HG03175 (cell line): ENCODE data around the gene ZBTB20.

ENCODE experiments used
- ATAC-seq: cut with Tn5 transposase; IDR thresholded peaks from one replicate; pipeline ENCODE4 v1.9.1; 2021; ENCODE audit warnings: mild to moderate bottlenecking, moderate library complexity; ENCODE audit not compliant: unreplicated experiment

The ZBTB20 gene

GRCh38 chr3:115022199-115022598 lies 124.9 kb downstream of the ZBTB20 start:
- ATAC-seq = no peak

GRCh38 chr3:115021061-115021460 lies 126.0 kb downstream of the ZBTB20 start:
- no peak for ATAC-seq

GRCh38 chr3:115019900-115020299 lies 127.2 kb downstream of the ZBTB20 start:
- no peak for ATAC-seq

- ATAC-seq = no peak
These were observed 128.4 kb downstream of the ZBTB20 start for GRCh38 chr3:115018694-115019093.

GRCh38 chr3:115007966-115008365 lies 139.1 kb downstream of the ZBTB20 start:
- ATAC-seq = no peak

- no peak for ATAC-seq
These were observed 142.6 kb downstream of the ZBTB20 start for GRCh38 chr3:115004201-115005140.

- no peak for ATAC-seq
These were observed 148.0 kb downstream of the ZBTB20 start for GRCh38 chr3:114998971-114999579.

- no peak for ATAC-seq
These were observed 152.3 kb downstream of the ZBTB20 start for GRCh38 chr3:114994554-114995341.

GRCh38 chr3:114985776-114986175 lies 161.3 kb downstream of the ZBTB20 start:
- no peak for ATAC-seq

GRCh38 chr3:114983248-114983647 lies 163.8 kb downstream of the ZBTB20 start:
- no peak for ATAC-seq

- ATAC-seq = peak; percentile 93
These were observed 172.7 kb downstream of the ZBTB20 start for GRCh38 chr3:114974387-114974786.

GRCh38 chr3:114973536-114973935 lies 173.6 kb downstream of the ZBTB20 start:
- ATAC-seq = no peak

GRCh38 chr3:114967168-114967567 lies 179.9 kb downstream of the ZBTB20 start:
- ATAC-seq = no peak

- ATAC-seq = no peak
These were observed 184.9 kb downstream of the ZBTB20 start for GRCh38 chr3:114962189-114962588.

- ATAC-seq = no peak
These were observed 188.2 kb downstream of the ZBTB20 start for GRCh38 chr3:114958930-114959329.

- no peak for ATAC-seq
These were observed 193.3 kb downstream of the ZBTB20 start for GRCh38 chr3:114953800-114954199.

- no peak for ATAC-seq
These were observed 193.8 kb downstream of the ZBTB20 start for GRCh38 chr3:114953215-114953799.

GRCh38 chr3:114942773-114943172 lies 204.3 kb downstream of the ZBTB20 start:
- no peak for ATAC-seq

GRCh38 chr3:114941626-114942309 lies 205.3 kb downstream of the ZBTB20 start:
- no peak for ATAC-seq

GRCh38 chr3:114939920-114940319 lies 207.2 kb downstream of the ZBTB20 start:
- ATAC-seq = no peak
